Small intestine (tissue), 7 donors: ENCODE data around the gene MAP1LC3B2. TPM values are rescaled to one million over a fixed set of nuclear protein-coding genes. Genes with fewer than 3 reads are reported as not detected.

Experiments
- DNase-seq, 2 donors: peaks; one replicate each; pipeline versions ENCODE4 v3.0.0 to v3.0.0-alpha.2; 2013
- FAIRE-seq: peaks from 2 replicates; lab custom pipeline; 2012; peaks lifted over from hg19 to GRCh38; lab: Jason Lieb, UNC
- H3K27ac ChIP-seq, 3 donors: one replicate each; pipeline ENCODE4 v1.5.1; 2013; ENCODE audit warnings: low read length in 2 of 3, mild to moderate bottlenecking in 2 of 3, control low read depth in 1 of 3, inconsistent platforms in 1 of 3, low read depth in 1 of 3, moderate library complexity in 1 of 3
- H3K27me3 ChIP-seq, 3 donors: one replicate each; pipeline ENCODE4 v1.6.1; 2013; ENCODE audit warnings: low read length in 3 of 3, inconsistent platforms in 1 of 3; ENCODE audit not compliant: control insufficient read depth in 3 of 3, insufficient read depth in 3 of 3
- H3K36me3 ChIP-seq, 3 donors: one replicate each; pipeline ENCODE4 v1.6.1; 2013; ENCODE audit warnings: low read length in 3 of 3, inconsistent platforms in 1 of 3, low read depth in 1 of 3, mild to moderate bottlenecking in 1 of 3, moderate library complexity in 1 of 3; ENCODE audit not compliant: control insufficient read depth in 3 of 3, insufficient read depth in 2 of 3
- H3K4me1 ChIP-seq, 3 donors: one replicate each; pipeline ENCODE4 v1.6.1; 2013; ENCODE audit warnings: low read length in 2 of 3, inconsistent platforms in 1 of 3, low read depth in 1 of 3, mild to moderate bottlenecking in 1 of 3, moderate library complexity in 1 of 3; ENCODE audit not compliant: control insufficient read depth in 3 of 3, insufficient read depth in 2 of 3
- H3K4me3 ChIP-seq, 3 donors: one replicate each; pipeline ENCODE4 v1.5.1; 2013; ENCODE audit warnings: low read length in 3 of 3, control low read depth in 1 of 3, inconsistent platforms in 1 of 3, low read depth in 1 of 3, mild to moderate bottlenecking in 1 of 3, moderate library complexity in 1 of 3
- H3K9me3 ChIP-seq, 2 donors: one replicate each; pipeline ENCODE4 v1.6.1; 2013; ENCODE audit warnings: low read depth in 1 of 2, low read length in 1 of 2; ENCODE audit not compliant: control insufficient read depth in 2 of 2, insufficient read depth in 1 of 2
- WGBS, 3 donors: extraction: QIAGEN DNeasy Blood & Tissue Kit; methylation state at CpG; one replicate each; pipeline ENCODE4 v1.1.7; 2013; 5-methylcytosine and 5-hydroxymethylcytosine counted together
- polyA plus RNA-seq, 4 donors: library from polyadenylated mRNA; stranded (reverse) in 3 of 4; unstranded in 1 of 4; fragments of 200-250 nt in 3 of 4; fragments of 120-200 nt in 1 of 4; gene quantifications; one replicate each; pipeline versions ENCODE4 v1.2.1 to v1.2.3, GENCODE V29; 2013
- donor health status: healthy with polysubstance abuse.
- donor health status: control.
- donor health status: control.
- donor health status: Bipolar disorder and iron deficiency.
- donor health status: healthy.

MAP1LC3B2 gene
- polyA plus RNA-seq, 4 donors = 1.1 to 2.7 (median 2.0) TPM

DNA sequence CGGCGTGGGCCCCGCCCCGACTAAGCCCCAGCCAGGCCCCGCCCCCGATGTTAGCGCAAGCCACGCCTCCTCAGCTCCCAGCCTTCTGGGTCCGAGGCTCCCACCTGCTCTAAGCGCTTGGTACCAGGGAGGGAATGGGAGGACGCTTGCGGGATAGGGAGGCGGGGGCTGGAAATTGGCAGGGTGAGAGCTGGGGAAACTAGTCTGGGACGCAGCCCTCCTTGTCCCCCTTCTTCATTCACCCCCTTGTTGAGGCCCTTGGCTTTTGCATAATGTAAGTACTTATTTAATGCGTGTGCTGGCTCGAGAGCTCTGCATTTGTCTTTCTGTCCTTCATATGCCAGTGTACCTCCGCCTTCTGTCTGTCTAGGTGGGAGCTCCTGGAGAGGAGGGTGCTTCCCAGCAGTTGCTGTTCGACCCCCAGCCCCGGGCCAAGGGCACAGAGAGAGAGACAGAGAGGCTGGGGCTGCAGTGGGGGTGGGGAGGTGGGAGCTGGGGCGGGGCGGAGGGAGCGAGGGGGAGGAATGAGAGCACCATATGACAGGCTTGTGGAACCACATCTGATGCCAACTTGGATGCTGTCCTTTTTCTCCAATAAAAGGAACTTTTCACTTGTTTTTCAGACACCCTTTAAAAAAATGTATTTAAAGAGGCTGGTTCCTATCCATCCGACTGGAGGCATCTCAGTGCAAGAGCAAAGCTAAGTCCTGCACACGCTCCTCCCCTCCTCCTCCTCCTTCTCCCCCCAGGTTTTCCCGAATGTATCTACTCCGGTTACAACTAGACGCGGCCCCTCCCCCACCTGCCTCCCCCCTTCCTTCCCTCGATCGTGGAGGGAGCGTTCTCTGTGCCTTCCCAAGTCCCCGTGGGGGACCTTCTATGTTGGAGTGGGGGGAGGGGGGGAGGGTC is 25.6 kb upstream of the MAP1LC3B2 start:
- H3K4me1 ChIP-seq = peaks cover 0 to 18% (median 6%) of the 10 kb centered on the region in 3 donors
- H3K36me3 ChIP-seq = no peaks in the 10 kb centered on the region
- peak overlapping the region in 2 of 3 donors; percentile 16 to 54 for H3K27ac ChIP-seq
- no peaks in the 10 kb centered on the region for H3K9me3 ChIP-seq
- FAIRE-seq (no peak), DNase-seq (peak; percentile 67 to 78)
- 0 to 1% (median 1%) methylated on average over 30 to 32 of the region's 32 CpGs for WGBS, 3 donors
- peaks cover 0 to 4% (median 0%) of the 10 kb centered on the region in 3 donors for H3K27me3 ChIP-seq
- H3K4me3 ChIP-seq = peak overlapping the region; percentile 39 to 58 (median 56)

DNA sequence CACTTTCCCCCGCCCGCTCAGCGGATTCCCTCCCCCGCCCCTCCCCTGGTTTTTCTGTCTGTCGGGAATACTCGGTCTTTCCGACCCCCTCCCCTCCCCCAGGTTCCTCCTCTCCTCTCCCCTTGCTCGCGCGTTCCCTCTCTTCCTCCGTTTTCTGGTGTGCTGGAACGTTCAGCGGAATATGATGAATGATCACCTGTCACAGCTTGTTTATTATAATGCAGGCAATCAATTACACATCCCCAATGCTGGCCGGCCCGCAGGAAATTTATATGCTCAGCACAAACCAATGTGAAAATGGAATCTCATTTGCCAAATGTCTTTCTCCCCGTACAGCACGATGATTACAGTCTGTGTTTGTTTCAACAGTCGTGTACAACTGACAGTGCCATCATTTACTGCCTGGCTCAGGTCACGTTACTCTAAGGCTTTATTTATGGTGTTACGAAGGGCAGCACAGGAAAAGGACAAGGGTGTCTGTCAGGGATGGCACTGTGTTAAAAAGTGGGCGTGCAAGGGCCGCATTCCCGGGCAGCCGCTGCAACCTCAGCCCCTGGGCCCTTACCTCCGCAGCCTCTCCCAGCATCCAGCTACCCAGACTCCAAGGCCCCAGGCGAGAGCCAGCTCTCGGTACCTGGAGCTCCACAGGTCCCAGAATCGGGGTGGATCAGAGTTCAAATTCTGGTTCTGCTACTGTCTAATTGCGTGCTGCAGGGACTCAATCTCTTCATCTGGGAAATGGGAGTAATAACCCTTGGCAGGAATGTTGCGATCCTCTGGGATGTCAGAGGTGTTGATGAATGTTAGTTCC is 24.7 kb upstream of the MAP1LC3B2 start:
- Histone ChIP-seq H3K27ac (peak overlapping the region in 2 of 3 donors; percentile 11 to 60), H3K27me3 (peaks cover 0 to 4% (median 0%) of the 10 kb centered on the region in 3 donors), H3K4me1 (peaks cover 0 to 24% (median 7%) of the 10 kb centered on the region in 3 donors), H3K9me3 (no peaks in the 10 kb centered on the region), H3K36me3 (no peaks in the 10 kb centered on the region), H3K4me3 (peak overlapping the region; percentile 39 to 58 (median 56))
- WGBS, 3 donors = 18 to 27% (median 24%) methylated on average over 30 of the region's 30 CpGs
- peak in 1 of 2 donors; percentile 60 for DNase-seq
- FAIRE-seq = no peak

DNA sequence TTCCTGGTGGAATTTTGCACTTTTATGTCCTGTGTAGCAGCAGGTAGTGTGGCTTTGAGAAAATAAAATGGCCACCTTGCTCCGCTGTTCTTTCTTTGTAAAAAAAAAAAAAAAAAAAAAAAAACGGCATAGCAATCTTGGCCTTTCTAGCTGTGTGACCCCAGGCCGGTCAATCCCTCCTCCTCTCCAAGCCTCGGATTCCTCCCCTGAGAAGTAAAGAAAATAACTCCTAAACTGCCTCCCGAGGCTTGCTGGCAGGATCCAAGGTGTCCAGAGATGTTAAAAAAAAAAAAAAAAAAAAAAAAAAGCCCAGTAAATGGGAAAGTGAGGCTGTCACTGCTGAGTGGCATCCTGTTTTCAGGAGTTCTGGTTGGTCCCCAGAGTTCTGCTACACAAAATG is 23.9 kb upstream of the MAP1LC3B2 start:
- Histone ChIP-seq H3K27me3 (peaks cover 0 to 4% (median 0%) of the 10 kb centered on the region in 3 donors), H3K4me3 (no peak overlapping the region), H3K27ac (no peak overlapping the region), H3K9me3 (no peaks in the 10 kb centered on the region), H3K36me3 (no peaks in the 10 kb centered on the region), H3K4me1 (peaks cover 0 to 28% (median 7%) of the 10 kb centered on the region in 3 donors)
- WGBS, 3 donors = 68 to 75% (median 70%) methylated on average over 5 of the region's 5 CpGs
- FAIRE-seq (no peak), DNase-seq (no peak)

DNA sequence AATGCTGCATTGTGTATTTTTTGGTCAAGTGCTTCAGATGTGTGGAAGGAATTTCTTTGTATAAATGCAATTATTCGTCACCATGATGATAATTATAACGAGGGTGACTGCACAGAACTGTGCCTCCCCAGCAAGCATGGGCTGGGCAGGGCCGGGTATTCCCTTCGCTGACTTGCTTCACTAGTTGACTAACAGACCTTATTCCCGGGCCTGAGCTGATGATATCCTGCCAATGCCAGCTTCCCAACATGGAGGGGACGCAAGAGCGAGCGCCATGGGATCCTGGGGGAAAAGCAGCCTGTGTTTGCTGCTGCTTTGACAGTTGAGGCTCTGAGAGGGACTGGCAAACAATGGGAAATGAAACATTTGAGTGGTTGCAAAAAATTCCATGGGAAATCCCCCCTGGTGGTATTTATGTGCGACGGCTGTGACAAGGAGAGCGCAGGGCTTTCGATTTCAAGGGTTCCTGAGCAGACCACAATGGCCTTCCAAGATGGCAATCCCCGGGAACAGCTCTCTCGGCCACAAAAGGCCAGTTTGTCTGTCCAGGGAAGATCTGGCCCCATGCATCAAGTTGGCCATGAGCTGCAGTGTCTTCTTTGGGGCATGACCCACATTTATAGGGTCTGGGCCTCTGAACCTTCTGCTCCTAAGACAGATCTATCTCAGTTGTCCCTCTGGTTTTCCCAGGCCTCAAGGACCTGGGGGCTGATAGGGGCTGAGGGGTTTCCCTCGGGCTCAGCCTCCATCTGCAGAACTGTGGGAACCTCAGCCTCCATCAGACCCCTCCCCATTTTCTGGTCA is 21.9 kb upstream of the MAP1LC3B2 start:
- no peaks in the 10 kb centered on the region for H3K9me3 ChIP-seq
- WGBS, 3 donors = 69 to 82% (median 76%) methylated on average over 15 of the region's 15 CpGs
- no peak for FAIRE-seq
- no peaks in the 10 kb centered on the region for H3K36me3 ChIP-seq
- H3K27me3 ChIP-seq = peaks cover 0 to 4% (median 0%) of the 10 kb centered on the region in 3 donors
- H3K4me3 ChIP-seq = no peak overlapping the region
- H3K27ac ChIP-seq = peak overlapping the region in 1 of 3 donors; percentile 36
- no peak for DNase-seq
- peaks cover 0 to 28% (median 7%) of the 10 kb centered on the region in 3 donors for H3K4me1 ChIP-seq

DNA sequence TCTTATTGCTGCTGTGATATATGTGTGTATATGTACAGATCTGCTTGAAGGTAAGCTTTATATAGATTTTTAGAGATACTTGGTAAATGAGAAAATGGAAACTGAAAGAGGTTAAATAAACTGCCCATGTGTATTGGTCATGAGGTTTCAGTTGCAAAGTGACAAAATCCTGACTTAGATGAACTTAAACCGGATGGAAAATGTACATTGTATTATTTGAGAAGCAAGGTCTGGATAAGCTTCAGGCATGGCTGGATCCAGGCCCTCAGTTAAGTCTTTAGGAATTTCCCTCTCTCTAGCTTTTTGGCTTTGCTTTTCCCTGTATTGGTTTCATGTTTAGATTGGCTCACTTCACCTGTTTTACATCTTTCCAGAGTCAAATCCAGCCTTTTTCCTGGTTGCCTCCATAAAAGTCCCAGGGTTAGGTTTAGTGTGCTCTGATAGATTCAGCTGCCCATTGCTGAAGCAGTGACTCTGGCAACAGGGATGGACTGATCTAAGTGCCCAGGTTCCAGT is 21.0 kb upstream of the MAP1LC3B2 start:
- peak overlapping the region in 1 of 3 donors; percentile 42 for H3K27ac ChIP-seq
- no peak for DNase-seq
- no peaks in the 10 kb centered on the region for H3K9me3 ChIP-seq
- 31 to 41% (median 40%) methylated on average over 1 of the region's 1 CpG for WGBS, 3 donors
- FAIRE-seq = no peak
- peaks cover 0 to 4% (median 0%) of the 10 kb centered on the region in 3 donors for H3K27me3 ChIP-seq
- H3K4me1 ChIP-seq = peaks cover 0 to 25% (median 3%) of the 10 kb centered on the region in 3 donors
- no peaks in the 10 kb centered on the region for H3K36me3 ChIP-seq
- H3K4me3 ChIP-seq = no peak overlapping the region

DNA sequence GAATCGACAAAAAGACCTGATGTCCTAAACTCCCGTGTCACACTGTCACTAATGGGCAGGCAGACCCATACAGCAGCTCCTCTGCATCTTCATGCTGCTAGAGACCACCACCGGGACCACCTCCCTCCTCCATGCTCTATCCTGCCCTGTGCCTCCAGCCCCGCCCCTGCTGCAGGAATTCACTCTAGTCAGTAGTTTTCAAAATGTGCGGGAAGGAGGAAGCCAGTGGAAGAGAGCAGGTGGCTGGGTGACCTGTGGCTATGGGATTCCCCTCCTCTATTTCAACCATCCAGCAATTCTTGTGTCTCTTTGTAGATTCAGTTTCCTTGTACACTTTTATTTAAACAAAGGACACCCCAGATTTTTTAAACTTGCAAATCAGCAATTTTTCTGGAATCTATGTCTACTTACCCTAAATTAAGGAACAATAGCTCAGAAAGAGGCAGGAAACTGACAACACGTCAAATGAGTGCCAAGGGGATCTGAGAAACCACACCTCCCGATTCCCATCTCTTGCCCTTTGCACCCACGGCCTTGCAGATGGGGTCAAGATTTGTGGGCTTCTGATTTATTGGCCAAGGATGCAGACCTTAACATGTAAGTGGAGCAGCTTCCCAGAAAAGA is 20.4 kb upstream of the MAP1LC3B2 start:
- Histone ChIP-seq H3K9me3 (no peaks in the 10 kb centered on the region), H3K4me1 (peaks cover 0 to 19% (median 3%) of the 10 kb centered on the region in 3 donors), H3K4me3 (no peak overlapping the region), H3K27me3 (peaks cover 0 to 4% (median 0%) of the 10 kb centered on the region in 3 donors), H3K36me3 (no peaks in the 10 kb centered on the region), H3K27ac (peak overlapping the region in 1 of 3 donors; percentile 42)
- 33 to 55% (median 38%) methylated on average over 8 of the region's 8 CpGs for WGBS, 3 donors
- FAIRE-seq (no peak), DNase-seq (no peak)

DNA sequence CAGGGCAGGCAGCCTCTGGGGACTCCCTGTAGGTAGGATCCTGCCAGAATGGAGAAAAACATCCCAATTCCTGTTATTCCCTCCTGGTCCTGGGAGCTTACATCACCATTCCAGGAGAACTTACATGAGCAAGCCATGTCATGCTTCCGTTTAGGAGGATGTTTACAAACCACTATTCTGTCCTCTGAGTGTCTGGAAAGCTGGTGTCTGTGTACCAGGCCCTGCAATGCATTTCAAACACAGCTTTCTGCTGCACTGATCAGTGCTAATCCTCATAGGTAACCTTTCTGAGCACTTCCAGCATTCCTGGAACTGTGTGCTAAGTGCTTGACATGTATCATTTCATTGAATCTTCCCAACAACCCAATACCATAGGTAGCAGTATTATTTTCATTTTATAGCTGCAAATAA is 19.8 kb upstream of the MAP1LC3B2 start:
- no peaks in the 10 kb centered on the region for H3K36me3 ChIP-seq
- H3K27me3 ChIP-seq = peaks cover 0 to 4% (median 0%) of the 10 kb centered on the region in 3 donors
- H3K4me3 ChIP-seq = no peak overlapping the region
- FAIRE-seq = no peak
- DNase-seq = no peak
- peak overlapping the region in 1 of 3 donors; percentile 12 for H3K27ac ChIP-seq
- peaks cover 0 to 16% (median 3%) of the 10 kb centered on the region in 3 donors for H3K4me1 ChIP-seq
- no peaks in the 10 kb centered on the region for H3K9me3 ChIP-seq
- 36 to 45% (median 41%) methylated on average over 1 of the region's 1 CpG for WGBS, 3 donors
